Endothelial cell of umbilical vein (primary cell): ENCODE results near the gene NUDT6.
"Not testable (repeated sequence)": the region's sequence is repeated elsewhere in the genome, so short reads cannot be mapped to it uniquely, and the experiment has no call there.

ENCODE experiments used
- EZH2 ChIP-seq: IDR thresholded peaks from 2 replicates; pipeline ENCODE4 v1.6.1; 2012; ENCODE audit warnings: borderline replicate concordance, low read depth, mild to moderate bottlenecking, moderate library complexity, low read length, inconsistent platforms; ENCODE audit not compliant: severe bottlenecking
- FOS ChIP-seq: IDR thresholded peaks from 2 replicates; pipeline ENCODE4 v1.6.1; 2011; ENCODE audit warnings: mild to moderate bottlenecking, low read length, moderate library complexity, borderline replicate concordance; ENCODE audit not compliant: insufficient read depth
- JUN ChIP-seq: IDR thresholded peaks from 2 replicates; pipeline ENCODE4 v1.6.1; 2011; ENCODE audit warnings: borderline replicate concordance, low read depth; ENCODE audit not compliant: insufficient read length, insufficient read depth
- MYC ChIP-seq: IDR thresholded peaks from one replicate; pipeline ENCODE4 v1.6.1; 2011; ENCODE audit warnings: mild to moderate bottlenecking, low read depth, low read length
- POLR2A ChIP-seq: IDR thresholded peaks from 2 replicates; pipeline ENCODE4 v1.6.1; 2012; ENCODE audit warnings: low read depth, mild to moderate bottlenecking, control low read depth, low read length
- POLR2AphosphoS5 ChIP-seq: IDR thresholded peaks from 2 replicates; pipeline ENCODE4 v1.6.1; 2012; ENCODE audit warnings: low read depth, mild to moderate bottlenecking, control low read depth, low read length, moderate library complexity; ENCODE audit not compliant: insufficient read depth
- TF ChIP-seq, protein P1 (sequence below), 2 donors: IDR thresholded peaks; 1 replicate in 1 of 2; 2 replicates in 1 of 2; pipeline ENCODE4 v1.5.1; 2011; ENCODE audit warnings: low read length in 2 of 2, mild to moderate bottlenecking in 2 of 2, moderate library complexity in 2 of 2, control low read depth in 1 of 2, inconsistent platforms in 1 of 2, low read depth in 1 of 2; ENCODE audit not compliant: insufficient read depth in 1 of 2; ENCODE audit errors: extremely low read depth in 1 of 2
- TF ChIP-seq, protein P2 (sequence below): IDR thresholded peaks from 2 replicates; pipeline ENCODE4 v1.6.1; 2011; ENCODE audit not compliant: insufficient read depth, insufficient read length

- TF ChIP-seq, protein P1, sequence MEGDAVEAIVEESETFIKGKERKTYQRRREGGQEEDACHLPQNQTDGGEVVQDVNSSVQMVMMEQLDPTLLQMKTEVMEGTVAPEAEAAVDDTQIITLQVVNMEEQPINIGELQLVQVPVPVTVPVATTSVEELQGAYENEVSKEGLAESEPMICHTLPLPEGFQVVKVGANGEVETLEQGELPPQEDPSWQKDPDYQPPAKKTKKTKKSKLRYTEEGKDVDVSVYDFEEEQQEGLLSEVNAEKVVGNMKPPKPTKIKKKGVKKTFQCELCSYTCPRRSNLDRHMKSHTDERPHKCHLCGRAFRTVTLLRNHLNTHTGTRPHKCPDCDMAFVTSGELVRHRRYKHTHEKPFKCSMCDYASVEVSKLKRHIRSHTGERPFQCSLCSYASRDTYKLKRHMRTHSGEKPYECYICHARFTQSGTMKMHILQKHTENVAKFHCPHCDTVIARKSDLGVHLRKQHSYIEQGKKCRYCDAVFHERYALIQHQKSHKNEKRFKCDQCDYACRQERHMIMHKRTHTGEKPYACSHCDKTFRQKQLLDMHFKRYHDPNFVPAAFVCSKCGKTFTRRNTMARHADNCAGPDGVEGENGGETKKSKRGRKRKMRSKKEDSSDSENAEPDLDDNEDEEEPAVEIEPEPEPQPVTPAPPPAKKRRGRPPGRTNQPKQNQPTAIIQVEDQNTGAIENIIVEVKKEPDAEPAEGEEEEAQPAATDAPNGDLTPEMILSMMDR (IDR thresholded peaks at IDR 0.05; ENCODE audit: extremely low read depth in 1 of 2, insufficient read depth in 1 of 2, low read depth in 1 of 2, low read length in 2 of 2): not testable (repeated sequence)
- TF ChIP-seq FOS, EZH2, POLR2AphosphoS5, POLR2A, JUN, MYC: not testable (repeated sequence)
- TF ChIP-seq, protein P2, sequence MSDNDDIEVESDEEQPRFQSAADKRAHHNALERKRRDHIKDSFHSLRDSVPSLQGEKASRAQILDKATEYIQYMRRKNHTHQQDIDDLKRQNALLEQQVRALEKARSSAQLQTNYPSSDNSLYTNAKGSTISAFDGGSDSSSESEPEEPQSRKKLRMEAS: not testable (repeated sequence)
These were observed 72.6 kb downstream of the NUDT6 start for GRCh38 chr4:122849789-122850188.
